ENCODE results near the gene CBLC.

DNA sequence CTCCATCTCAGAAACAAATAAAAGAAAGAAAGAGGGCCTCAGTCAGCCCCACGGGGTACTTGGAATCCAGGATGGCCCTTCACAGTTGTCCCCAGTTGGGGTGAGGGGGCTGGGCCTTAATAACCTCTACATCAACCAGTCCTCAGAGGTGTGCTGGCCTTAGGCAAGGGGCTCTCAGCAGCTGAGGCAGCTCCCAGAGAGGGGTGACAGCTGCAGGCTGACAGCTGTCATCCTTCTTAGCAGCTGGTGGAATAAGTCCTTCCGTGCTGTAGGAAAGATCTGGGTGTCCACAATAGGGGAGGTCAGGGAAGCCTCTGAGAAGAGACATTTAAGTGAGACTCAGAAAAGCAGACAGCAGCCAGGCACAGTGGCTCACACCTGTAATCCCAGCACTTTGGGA lies 38.6 kb downstream of the CBLC start:
- TF ChIP-seq POLR2AphosphoS5 (IDR thresholded peaks at IDR 0.05; ENCODE audit: low read depth, low read length) (no peak), SIN3A (IDR thresholded peaks at IDR 0.05; ENCODE audit: borderline replicate concordance, insufficient read depth, low read length) (no peak), FOXP2 (optimal IDR thresholded peaks at IDR 0.05; ENCODE audit: borderline replicate concordance, extremely low read depth, extremely low read length, insufficient read depth) (no peak)
- TF ChIP-seq, protein P1, sequence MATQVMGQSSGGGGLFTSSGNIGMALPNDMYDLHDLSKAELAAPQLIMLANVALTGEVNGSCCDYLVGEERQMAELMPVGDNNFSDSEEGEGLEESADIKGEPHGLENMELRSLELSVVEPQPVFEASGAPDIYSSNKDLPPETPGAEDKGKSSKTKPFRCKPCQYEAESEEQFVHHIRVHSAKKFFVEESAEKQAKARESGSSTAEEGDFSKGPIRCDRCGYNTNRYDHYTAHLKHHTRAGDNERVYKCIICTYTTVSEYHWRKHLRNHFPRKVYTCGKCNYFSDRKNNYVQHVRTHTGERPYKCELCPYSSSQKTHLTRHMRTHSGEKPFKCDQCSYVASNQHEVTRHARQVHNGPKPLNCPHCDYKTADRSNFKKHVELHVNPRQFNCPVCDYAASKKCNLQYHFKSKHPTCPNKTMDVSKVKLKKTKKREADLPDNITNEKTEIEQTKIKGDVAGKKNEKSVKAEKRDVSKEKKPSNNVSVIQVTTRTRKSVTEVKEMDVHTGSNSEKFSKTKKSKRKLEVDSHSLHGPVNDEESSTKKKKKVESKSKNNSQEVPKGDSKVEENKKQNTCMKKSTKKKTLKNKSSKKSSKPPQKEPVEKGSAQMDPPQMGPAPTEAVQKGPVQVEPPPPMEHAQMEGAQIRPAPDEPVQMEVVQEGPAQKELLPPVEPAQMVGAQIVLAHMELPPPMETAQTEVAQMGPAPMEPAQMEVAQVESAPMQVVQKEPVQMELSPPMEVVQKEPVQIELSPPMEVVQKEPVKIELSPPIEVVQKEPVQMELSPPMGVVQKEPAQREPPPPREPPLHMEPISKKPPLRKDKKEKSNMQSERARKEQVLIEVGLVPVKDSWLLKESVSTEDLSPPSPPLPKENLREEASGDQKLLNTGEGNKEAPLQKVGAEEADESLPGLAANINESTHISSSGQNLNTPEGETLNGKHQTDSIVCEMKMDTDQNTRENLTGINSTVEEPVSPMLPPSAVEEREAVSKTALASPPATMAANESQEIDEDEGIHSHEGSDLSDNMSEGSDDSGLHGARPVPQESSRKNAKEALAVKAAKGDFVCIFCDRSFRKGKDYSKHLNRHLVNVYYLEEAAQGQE (IDR thresholded peaks at IDR 0.05; ENCODE audit: insufficient read depth in 1 of 2, low read depth in 2 of 2, low read length in 2 of 2) = no peak
